Choroid plexus epithelial cell (primary cell): ENCODE measurements around the gene WASHC3.

Source experiments
- DNase-seq: peaks from one replicate; pipeline ENCODE4 v3.0.0-alpha.2; 2010; ENCODE audit warnings: low read depth
- H3K4me3 ChIP-seq: 2 replicates; pipeline ENCODE4 v1.5.1; 2011; ENCODE audit warnings: low read depth, mild to moderate bottlenecking, control low read depth, low read length, moderate library complexity
- TF ChIP-seq, protein P1 (sequence below): conservative IDR thresholded peaks from 2 replicates; pipeline ENCODE4 v1.5.1; 2011; ENCODE audit warnings: low read depth, mild to moderate bottlenecking, control low read depth, inconsistent platforms, low read length, moderate library complexity

Gene WASHC3

DNA sequence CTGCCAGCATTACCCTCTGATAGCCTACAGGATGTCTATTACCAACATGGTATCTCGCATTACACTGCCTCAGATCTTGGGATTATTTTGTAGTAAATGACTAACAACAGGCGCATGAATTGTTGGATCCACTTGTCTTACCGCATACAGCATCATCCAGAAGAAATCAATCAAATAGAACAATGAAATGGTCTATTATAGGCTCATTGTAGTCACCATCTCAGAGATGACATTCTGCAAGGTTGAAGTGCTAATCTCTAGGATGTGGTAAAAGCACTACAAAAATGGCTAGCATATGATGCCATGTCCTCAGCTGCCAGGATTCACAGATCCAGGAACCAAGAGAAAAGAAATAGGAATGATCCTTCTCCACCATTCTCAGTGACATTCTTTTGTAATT is 52.0 kb downstream of the WASHC3 start:
- no peak for DNase-seq
- TF ChIP-seq, protein P1, sequence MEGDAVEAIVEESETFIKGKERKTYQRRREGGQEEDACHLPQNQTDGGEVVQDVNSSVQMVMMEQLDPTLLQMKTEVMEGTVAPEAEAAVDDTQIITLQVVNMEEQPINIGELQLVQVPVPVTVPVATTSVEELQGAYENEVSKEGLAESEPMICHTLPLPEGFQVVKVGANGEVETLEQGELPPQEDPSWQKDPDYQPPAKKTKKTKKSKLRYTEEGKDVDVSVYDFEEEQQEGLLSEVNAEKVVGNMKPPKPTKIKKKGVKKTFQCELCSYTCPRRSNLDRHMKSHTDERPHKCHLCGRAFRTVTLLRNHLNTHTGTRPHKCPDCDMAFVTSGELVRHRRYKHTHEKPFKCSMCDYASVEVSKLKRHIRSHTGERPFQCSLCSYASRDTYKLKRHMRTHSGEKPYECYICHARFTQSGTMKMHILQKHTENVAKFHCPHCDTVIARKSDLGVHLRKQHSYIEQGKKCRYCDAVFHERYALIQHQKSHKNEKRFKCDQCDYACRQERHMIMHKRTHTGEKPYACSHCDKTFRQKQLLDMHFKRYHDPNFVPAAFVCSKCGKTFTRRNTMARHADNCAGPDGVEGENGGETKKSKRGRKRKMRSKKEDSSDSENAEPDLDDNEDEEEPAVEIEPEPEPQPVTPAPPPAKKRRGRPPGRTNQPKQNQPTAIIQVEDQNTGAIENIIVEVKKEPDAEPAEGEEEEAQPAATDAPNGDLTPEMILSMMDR: no peak
- no peak overlapping the region for H3K4me3 ChIP-seq

DNA sequence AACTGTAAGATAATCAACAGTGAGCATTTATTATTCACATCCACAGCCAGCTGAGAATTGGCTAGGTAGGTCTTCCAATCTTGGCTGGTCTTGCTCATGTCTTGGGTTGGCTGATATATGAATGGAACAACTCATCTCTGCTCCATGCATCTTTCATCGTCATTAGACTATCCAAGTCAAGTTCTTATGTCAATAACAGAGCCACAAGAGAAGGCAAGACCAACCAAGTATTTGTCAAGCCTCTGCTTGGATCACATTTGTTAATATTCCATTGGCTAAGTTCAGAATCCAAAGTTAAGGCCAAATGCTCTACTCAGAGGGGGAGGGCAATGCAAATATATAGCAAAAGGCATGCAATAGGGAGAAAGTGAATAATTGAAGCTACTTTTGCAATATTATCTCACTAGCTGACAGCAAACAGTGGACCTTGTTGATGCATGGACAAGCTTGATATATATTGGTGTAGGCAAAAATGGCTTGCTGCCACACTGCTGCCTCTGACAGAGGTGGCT is 53.1 kb downstream of the WASHC3 start:
- no peak overlapping the region for H3K4me3 ChIP-seq
- DNase-seq: no peak
- TF ChIP-seq, protein P1: no peak

DNA sequence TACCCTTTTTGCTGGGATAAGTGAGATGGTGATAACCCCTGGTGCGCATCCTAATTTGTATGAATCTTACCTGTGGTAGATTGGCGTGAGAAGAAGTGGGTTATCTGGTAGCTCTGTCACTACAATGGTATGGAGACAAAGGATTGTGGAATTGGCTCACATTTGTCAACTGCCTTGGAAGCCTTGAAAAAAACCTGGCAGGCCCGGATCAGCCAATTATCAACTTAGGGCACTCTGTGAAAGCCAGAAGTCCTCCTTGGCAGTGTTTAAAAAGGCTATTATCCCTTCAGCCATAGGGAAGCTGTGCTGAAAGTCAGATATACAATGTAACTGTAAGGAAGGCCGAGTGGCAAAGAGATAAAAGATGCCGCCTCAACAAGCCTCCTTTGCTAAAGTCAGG is 56.5 kb downstream of the WASHC3 start:
- TF ChIP-seq, protein P1: no peak
- DNase-seq: no peak
- H3K4me3 ChIP-seq: no peak overlapping the region

DNA sequence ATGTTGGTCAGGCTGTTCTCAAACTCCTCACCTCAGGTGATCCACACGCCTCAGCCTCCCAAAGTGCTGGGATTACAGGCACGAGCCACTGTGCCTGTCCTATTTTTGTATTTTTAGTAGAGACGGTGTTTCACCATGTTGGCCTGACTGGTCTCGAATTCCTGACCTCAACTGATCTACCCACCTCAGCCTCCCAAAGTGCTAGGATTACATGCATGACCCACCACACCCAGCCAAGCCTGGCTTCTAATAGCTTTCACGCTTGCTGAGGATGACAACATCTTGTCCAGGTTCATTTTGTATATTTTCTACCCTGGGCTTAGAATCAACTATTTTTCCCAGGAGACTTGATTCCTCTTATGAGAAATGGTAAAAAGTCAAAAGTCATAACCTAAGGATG is 64.7 kb downstream of the WASHC3 start:
- TF ChIP-seq, protein P1: no peak
- H3K4me3 ChIP-seq: no peak overlapping the region
- DNase-seq: no peak

DNA sequence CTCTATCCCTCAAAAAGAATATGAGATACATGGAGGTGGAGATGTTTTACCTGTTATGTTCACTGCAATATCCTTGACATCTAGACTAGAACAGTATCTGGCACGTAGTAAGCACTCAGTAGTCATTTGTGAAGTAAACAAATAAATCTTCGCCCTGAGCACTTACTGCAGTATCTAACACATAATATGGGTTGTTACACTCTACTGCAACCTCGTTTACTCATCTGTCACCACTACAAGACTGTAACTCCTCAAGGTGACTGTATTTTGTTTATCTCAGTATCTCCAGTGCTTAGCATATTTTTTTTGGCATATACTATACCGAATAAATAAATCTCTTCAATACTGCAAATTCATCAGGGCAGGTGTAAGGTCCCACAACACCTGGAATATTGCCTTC is 66.1 kb downstream of the WASHC3 start:
- no peak for DNase-seq
- TF ChIP-seq, protein P1: no peak
- H3K4me3 ChIP-seq: no peak overlapping the region

DNA sequence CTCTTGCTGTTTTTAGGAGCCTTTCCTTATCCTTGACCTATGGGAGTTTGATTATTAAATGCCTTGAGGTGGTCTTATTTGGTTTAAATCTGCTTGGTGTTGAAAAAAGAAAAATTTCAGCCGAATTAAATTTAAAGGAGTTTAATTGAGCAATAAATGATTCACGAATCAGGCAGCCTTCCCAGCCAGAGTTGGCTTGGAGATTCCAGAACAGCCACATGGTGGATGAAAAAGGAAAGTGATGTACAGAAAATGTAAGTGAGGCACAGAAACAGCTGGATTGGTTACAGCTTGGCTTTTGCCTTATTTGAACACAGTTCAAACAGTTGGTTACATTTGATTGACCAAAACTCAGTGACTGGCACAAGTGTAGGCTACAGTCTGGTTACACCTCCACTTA is 69.7 kb downstream of the WASHC3 start:
- no peak overlapping the region for H3K4me3 ChIP-seq
- TF ChIP-seq, protein P1: no peak
- no peak for DNase-seq

DNA sequence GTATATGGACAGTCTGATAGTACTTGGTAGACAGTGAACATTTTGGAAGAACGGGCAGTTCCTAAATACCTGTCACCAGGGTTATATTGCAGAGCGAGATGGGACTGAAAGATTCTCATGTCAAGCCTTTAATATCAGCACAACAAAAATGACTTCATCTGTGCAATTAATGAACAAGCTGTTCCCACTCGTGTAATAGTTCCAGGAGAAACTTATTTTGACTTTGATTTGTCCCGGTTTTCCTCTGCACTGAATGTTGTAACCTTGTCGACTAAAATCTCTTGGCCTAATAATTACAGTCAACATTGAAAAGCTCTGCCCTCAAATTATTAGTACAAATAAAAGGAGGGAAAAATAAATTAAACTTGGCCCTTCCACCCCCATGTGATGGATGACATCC is 79.5 kb downstream of the WASHC3 start:
- DNase-seq: no peak
- TF ChIP-seq, protein P1: no peak
- no peak overlapping the region for H3K4me3 ChIP-seq
